ENCODE data around the gene CDKN2D.
A peak's percentile ranks its signal among the peaks of the same experiment; 100 is the strongest.
"Not testable (repeated sequence)": the region's sequence is repeated elsewhere in the genome, so short reads cannot be mapped to it uniquely, and the experiment has no call there.

CDKN2D gene

GRCh38 chr19:10580979-10581631, 12.3 kb upstream of the CDKN2D start:
- DNase-seq (ENCODE audit: low spot score): peak; percentile 95

GRCh38 chr19:10577951-10578350, 9.2 kb upstream of the CDKN2D start:
- no peak for DNase-seq (ENCODE audit: low spot score)

GRCh38 chr19:10575011-10575716, 6.4 kb upstream of the CDKN2D start:
- DNase-seq (ENCODE audit: low spot score): no peak

- DNase-seq (ENCODE audit: low spot score): no peak
Measured at GRCh38 chr19:10574462-10574861, 5.7 kb upstream of the CDKN2D start.

DNA sequence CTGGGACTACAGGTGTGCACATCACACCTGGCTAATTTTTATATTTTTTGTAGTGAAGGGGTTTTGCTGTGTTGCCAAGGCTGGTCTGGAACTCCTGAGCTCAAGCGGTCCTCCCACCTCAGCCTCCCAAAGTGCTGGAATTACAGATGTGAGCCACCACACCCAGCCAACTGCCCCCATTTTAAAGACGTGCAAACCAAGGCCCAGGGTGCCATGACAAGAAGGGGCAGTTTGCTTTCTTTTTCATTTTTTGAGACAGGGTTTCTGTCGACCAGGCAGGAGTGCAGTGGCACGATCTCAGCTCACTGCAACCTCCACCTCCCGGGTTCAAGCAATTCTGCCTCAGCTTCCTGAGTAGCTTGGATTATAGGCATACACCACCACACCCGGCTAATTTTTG, 5.0 kb upstream of the CDKN2D start:
- DNase-seq (ENCODE audit: low spot score): not testable (repeated sequence)

GRCh38 chr19:10568062-10568825, 535 bp downstream of the CDKN2D start:
- DNase-seq (ENCODE audit: low spot score): no peak

- DNase-seq (ENCODE audit: low spot score): no peak
Measured at GRCh38 chr19:10567656-10568055, 1.1 kb downstream of the CDKN2D start.

DNA sequence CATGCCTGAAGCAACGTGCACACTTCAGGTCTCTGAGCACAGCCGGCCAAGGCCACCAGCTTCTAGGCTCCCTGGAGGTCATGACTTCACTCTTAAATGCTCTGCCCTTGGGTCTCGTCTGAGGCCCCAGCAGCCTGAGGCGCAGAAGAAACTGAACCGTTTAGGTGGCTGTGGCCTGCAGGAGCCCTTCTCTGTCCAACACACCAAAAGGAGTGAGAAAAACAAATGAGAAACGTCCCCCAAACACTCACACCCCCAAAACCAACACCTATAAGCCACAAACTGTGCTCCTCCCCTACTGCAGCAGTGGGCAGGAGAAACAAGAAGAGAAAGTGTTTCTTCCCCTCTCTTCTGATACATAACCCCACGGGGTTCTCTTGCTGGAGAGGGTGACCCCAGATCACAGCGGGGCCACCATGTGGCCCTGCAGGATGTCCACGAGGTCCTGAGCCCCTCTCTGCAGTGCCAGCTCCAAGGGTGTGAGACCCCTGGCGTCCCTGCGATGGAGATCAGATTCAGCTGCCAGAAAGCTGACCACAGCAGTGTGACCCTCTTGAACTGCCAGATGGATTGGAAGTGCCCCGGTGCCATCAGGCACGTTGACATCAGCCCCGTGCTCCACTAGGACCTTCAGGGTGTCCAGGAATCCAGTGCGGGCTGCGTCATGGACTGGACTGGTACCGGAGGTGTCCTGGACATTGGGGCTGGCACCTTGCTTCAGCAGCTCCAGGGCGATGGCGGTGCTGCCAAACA, 1.9 kb downstream of the CDKN2D start:
- DNase-seq (ENCODE audit: low spot score): no peak

DNA sequence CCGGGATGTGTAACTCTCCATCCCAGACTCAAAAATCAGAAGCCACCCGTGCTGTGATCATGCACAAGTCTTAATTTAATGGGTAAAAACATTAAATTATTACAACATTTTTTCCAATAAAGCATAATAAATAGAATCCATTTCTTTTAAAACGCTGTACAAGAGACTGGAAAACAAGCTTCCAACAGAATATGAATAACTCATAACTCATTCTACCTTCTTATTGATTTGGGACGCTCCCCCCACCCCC, 2.4 kb downstream of the CDKN2D start:
- DNase-seq (ENCODE audit: low spot score): no peak

DNA sequence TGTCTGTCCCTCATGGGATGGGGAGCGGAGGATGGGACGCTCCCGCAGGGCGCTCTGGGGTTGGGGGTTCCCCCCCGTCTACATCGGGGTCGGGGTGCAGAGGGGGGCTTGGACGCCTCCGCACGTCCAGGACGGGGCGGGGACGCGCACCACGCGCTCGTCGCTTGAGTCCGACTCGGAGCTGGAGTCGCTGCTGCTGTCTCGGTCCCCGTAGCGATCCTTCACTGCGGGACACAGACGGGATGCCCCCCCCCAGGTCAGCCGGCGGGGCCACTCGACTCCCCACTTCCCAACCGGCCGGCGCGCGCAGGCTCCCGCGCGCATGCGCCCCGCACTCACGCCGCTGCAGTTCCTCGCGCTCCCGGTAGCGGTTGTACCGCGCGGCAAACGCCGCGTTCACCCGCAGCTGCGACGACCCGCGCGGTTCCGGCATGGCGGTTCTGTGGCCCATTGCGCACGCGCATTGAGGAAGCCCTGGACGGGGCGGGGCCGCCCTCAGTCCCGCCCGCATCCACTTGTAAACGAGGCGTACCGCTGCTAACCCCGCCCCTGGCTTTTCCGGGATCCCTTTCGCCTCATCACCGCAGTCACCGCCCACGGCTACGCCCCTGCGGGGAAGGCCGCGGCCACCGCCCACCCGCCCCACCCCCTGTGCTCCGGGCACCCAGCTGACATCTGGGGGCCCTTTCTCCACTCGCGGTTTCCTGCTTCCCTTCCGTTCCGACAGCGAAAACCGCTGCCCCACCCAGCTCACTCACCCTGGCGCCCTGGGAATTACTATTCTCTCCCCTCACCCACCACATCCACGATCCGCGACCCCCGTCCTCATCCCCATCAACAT, 3.0 kb downstream of the CDKN2D start, which contains the start of gene KRI1:
Gene KRI1, minus strand, starts transcription at position 444 of the 841 bp plus-strand sequence. Its CDS starts 11 bp downstream, at position 433.
- DNase-seq (ENCODE audit: low spot score): peak; percentile 96

GRCh38 chr19:10565028-10565566, 3.7 kb downstream of the CDKN2D start:
- no peak for DNase-seq (ENCODE audit: low spot score)

DNA sequence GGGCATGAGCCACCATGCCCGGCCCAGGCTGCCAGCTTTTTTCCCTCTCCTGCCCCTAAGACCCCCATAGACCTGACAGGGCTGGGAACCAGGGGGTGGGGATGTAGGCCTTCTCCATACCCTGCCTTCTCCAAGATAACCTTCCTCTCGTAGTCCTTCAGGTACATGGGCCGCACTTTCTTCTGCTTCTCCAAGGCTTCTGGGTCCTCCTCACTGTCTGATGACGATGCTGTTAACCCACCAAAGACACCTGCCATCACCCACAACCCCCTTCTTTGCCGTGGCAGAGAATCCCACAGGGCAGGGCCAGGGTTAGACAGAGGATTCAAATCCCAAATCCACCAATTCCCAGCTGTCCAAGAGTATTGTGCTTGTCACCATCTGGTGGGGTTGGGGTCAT, 6.2 kb downstream of the CDKN2D start:
- DNase-seq (ENCODE audit: low spot score): no peak

DNA sequence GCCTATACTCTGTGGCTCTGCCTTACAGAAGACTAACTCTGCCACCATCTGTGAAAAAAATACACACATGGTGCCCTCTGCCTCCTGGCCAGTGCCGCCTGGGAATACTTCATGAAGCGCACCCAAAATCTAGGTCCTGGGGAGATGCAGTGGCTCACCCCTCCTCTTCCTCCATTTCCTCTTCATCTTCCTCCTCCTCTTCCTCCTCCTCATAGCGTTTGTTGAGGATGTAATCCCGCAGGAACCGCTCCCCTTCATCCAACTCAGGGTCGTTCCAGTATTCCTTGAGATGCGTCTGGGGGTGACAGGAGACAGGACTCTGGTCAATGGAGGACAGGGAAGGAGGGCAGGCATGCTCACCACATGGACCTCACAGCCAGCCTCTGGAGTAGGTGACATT, 8.6 kb downstream of the CDKN2D start:
- no peak for DNase-seq (ENCODE audit: low spot score)

DNA sequence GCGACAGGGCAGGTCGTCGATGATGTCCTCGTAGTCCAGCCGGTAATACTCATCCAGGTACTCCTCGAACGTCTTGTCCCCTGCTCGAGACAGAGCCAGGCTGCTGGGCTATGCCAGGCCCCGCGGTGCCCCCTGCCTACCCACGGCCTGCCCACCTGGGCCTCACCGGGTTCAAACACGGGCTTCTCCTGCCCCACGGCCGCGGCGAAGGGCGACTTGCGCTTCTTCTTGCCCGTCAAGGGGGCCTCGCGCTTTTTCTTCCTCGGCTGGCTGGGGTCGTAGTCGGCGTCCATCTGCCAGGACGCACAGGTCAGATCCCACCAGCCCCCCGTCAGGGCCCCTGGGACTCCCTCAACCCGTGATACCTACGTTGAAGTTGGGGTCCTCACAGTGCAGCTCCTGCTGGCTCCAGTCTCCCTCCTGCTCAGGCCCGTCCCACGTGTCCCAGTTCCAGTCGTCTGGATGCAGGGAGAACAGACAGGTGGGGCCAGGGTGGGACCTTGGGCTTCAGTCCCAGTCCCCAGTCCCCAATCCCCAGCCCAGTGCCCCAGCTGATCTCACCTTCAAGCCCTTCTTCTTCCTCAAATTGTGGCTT, 11.1 kb downstream of the CDKN2D start:
- no peak for DNase-seq (ENCODE audit: low spot score)

GRCh38 chr19:10555610-10555973, 13.2 kb downstream of the CDKN2D start:
- no peak for DNase-seq (ENCODE audit: low spot score)

DNA sequence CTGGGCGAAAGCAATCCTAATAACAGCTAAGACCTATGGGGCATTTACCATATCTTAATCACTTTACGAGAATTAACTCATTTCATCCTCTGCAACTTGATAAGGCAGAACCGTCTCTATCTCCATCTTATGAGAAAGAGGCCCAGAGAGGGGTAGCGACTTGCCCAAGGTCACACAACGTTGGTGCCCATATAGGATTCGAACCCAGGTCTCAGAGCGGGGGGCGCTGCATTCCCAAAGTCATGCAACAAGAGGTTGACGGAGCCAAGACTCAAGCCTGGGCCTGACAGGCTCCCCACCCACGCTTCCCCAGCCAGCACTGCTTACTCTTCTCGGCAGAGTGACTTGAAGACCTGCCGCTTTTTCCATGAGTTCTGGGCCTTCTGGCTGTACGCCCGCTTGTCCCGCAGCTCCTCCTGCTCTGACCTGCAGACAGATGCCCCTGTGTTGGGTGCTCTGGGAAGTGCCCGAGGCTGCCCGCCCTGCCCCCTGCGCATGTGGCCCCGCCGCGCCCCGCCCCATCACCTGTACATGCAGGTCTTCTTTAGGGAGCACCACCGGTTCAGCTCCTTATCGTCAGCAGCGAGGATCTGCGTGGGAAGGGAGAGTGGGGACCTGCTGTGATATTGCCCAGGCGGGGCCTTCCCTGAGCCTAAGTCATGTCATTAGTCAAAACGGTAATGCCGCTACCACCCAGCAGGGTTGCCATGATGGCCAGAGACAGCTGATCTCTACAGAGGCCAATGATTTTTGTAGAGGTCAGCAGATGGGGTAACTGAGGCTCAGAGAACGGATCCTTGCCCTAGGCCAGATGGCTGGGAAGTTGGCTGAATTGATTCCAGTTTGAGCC, 13.8 kb downstream of the CDKN2D start:
- DNase-seq (ENCODE audit: low spot score): no peak

DNA sequence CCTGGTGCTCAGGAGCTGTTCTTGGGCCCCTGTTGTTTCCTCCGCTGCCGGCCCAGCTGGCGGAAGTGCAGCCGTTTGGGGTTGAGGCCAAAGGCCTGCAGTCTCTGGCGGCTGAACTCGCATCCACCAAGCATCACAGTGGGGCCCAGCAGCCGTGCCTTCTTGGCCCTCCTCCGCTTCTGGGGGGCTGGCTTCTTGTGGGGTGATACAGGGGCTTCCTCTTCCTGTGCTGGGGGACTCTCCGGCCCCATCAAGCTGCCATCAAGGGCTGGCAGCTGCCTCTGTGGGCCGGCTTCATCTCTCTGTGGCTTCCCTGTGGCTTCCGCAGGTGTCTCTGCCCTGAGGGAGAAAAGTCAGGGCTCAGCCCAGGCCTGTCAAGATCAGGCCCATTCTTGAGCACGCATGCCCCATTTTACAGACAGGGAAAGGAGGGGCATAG, 14.8 kb downstream of the CDKN2D start:
- no peak for DNase-seq (ENCODE audit: low spot score)

DNA sequence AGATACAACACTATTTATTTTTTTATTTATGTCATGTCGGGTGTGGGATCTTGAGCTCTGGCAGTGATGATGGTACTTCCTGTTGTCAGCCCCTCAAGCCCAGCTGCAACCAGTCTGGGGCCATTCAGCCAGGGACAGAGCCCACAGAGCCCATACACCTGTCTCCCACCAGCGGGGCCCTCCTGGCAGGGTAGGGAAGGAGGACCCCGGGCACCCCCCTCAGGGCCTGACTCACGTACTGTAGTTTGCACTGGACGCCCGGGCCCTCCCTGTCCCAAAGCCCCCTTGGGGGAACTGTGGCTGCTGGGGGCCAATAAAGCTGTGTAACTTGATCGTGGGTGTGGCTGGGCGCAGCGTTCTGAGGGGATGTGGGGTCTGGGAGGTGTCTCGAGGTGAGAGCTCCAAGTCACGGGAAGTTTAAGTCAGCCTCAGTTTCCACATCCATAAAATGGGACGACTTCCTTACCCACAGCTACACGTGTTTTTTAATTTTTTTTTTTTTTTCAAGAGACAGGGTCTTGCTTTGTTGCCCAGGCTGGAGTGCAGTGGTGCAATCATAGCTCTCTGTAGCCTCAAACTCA, 15.6 kb downstream of the CDKN2D start:
- no peak for DNase-seq (ENCODE audit: low spot score)

- no peak for DNase-seq (ENCODE audit: low spot score)
Measured at GRCh38 chr19:10552510-10553053, 16.2 kb downstream of the CDKN2D start.
